Stimulated activated CD4-positive, alpha-beta T cell treated with anti-CD3 and anti-CD28 coated beads, Interleukin-15, amount 100 ng/mL, for 48 hours (primary cell): ENCODE data around the gene IDUA.
A peak's percentile ranks its signal among the peaks of the same experiment; 100 is the strongest.

Experiments used
- DNase-seq, 2 donors: peaks; one replicate each; pipeline ENCODE4 v3.0.0-alpha.2; 2020; ENCODE audit warnings: low read depth in 2 of 2

Gene IDUA

GRCh38 chr4:1000686-1001260 is 13.9 kb downstream of the IDUA start:
- no peak for DNase-seq

- no peak for DNase-seq
Measured at GRCh38 chr4:1001561-1002130, 14.8 kb downstream of the IDUA start.

- DNase-seq: no peak
Measured at GRCh38 chr4:1002131-1002630, 15.3 kb downstream of the IDUA start.

- DNase-seq: no peak
Measured at GRCh38 chr4:1002631-1003251, 15.9 kb downstream of the IDUA start.

GRCh38 chr4:1003271-1004070 is 16.6 kb downstream of the IDUA start:
- no peak for DNase-seq

GRCh38 chr4:1004071-1004418 is 17.2 kb downstream of the IDUA start:
- DNase-seq: no peak

- DNase-seq: no peak
Measured at GRCh38 chr4:1004557-1005485, 18.0 kb downstream of the IDUA start.

- DNase-seq: no peak
Measured at GRCh38 chr4:1006856-1007255, 20.0 kb downstream of the IDUA start.

GRCh38 chr4:1008840-1009541 is 22.1 kb downstream of the IDUA start:
- peak in 1 of 2 donors; percentile 19 for DNase-seq

GRCh38 chr4:1009542-1010394 is 22.9 kb downstream of the IDUA start:
- peak; percentile 52 to 59 for DNase-seq

- peak; percentile 68 to 69 for DNase-seq
Measured at GRCh38 chr4:1010395-1011021, 23.7 kb downstream of the IDUA start.

- DNase-seq: peak; percentile 79 to 93
Measured at GRCh38 chr4:1011022-1011665, 24.3 kb downstream of the IDUA start, which contains the start of gene FGFRL1. Gene FGFRL1, plus strand, starts transcription at chr4:1011626. Its CDS starts 860 bp downstream, at chr4:1012486.

- no peak for DNase-seq
Measured at GRCh38 chr4:1011666-1012033, 24.8 kb downstream of the IDUA start.

- DNase-seq: peak in 1 of 2 donors; percentile 14
Measured at GRCh38 chr4:1012034-1012739, 25.3 kb downstream of the IDUA start.

GRCh38 chr4:1013225-1014073 is 26.6 kb downstream of the IDUA start:
- DNase-seq: no peak

- no peak for DNase-seq
Measured at GRCh38 chr4:1014291-1015167, 27.7 kb downstream of the IDUA start.
